GM18499 (cell line): ENCODE measurements around the gene C14orf180.

Experiments
- ATAC-seq: cut with Tn5 transposase; IDR thresholded peaks from one replicate; pipeline ENCODE4 v1.9.1; 2021; ENCODE audit warnings: moderate number of reproducible peaks; ENCODE audit not compliant: insufficient read depth, unreplicated experiment

C14orf180 gene

DNA sequence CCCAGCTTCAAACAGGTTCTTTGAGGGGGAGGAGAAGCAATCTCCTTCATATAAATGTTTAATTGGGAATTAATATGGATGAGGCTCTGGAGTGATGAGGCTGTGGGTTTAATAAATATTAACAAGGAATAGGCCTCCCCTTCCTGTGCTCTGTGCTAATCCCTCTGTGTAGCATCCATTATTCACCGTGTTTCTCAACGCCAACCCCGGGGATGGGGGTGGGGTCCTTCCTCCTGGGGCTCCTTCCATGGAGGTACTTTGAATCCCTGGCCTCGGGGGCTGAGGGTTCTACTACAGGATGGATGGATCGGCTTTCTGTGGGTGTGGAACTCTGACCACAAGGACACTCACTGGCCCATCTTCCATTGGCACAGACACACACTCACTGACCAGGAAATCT is 59.9 kb downstream of the C14orf180 start:
- ATAC-seq, result no peak
